NCI-H2029 (cell line): ENCODE results near the gene PRMT7.

Experiments used
- DNase-seq: peaks from one replicate; lab custom pipeline; 2025; lab: John Stamatoyannopoulos, UW

Gene PRMT7, protein sequence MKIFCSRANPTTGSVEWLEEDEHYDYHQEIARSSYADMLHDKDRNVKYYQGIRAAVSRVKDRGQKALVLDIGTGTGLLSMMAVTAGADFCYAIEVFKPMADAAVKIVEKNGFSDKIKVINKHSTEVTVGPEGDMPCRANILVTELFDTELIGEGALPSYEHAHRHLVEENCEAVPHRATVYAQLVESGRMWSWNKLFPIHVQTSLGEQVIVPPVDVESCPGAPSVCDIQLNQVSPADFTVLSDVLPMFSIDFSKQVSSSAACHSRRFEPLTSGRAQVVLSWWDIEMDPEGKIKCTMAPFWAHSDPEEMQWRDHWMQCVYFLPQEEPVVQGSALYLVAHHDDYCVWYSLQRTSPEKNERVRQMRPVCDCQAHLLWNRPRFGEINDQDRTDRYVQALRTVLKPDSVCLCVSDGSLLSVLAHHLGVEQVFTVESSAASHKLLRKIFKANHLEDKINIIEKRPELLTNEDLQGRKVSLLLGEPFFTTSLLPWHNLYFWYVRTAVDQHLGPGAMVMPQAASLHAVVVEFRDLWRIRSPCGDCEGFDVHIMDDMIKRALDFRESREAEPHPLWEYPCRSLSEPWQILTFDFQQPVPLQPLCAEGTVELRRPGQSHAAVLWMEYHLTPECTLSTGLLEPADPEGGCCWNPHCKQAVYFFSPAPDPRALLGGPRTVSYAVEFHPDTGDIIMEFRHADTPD

GRCh38 chr16:68310774-68311511 is at the start of gene PRMT7, which contains the start of gene SLC7A6OS:
Gene PRMT7 (plus strand): TSS chr16:68311019. CDS start chr16:68315980, 4,961 bp downstream.
Gene SLC7A6OS (minus strand): TSS chr16:68310946. CDS start chr16:68310926, 20 bp downstream.
- DNase-seq: peak; percentile 64

DNA sequence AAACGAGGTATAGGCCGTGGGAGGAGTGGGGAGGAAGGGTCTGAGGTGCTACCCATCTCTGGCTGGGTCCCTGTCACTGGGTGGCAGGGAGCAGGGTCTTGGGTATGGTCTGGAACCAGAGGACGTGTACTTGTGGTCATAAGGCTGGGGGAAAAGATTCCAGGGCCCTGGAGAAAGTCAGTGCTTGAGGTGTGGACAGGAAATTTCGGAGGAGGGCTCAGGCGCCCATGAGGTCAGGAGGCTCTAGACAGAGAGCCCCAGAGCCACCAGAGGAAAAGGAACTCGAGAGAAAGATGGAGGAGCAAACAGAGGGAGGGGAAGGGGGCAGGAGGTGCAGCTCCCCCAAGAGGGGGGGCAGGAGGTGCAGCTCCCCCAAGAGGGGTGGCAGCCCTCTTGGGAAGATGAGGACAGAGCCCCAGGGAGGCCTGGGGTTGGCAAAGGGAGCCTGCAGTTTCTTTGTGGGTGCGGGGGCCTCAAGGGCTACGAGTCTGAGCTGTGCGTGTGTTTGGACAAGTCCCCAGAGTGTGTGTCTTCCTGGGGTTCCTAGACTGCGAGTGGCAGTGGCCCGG is 47.2 kb upstream of the PRMT7 start:
- DNase-seq: no peak

DNA sequence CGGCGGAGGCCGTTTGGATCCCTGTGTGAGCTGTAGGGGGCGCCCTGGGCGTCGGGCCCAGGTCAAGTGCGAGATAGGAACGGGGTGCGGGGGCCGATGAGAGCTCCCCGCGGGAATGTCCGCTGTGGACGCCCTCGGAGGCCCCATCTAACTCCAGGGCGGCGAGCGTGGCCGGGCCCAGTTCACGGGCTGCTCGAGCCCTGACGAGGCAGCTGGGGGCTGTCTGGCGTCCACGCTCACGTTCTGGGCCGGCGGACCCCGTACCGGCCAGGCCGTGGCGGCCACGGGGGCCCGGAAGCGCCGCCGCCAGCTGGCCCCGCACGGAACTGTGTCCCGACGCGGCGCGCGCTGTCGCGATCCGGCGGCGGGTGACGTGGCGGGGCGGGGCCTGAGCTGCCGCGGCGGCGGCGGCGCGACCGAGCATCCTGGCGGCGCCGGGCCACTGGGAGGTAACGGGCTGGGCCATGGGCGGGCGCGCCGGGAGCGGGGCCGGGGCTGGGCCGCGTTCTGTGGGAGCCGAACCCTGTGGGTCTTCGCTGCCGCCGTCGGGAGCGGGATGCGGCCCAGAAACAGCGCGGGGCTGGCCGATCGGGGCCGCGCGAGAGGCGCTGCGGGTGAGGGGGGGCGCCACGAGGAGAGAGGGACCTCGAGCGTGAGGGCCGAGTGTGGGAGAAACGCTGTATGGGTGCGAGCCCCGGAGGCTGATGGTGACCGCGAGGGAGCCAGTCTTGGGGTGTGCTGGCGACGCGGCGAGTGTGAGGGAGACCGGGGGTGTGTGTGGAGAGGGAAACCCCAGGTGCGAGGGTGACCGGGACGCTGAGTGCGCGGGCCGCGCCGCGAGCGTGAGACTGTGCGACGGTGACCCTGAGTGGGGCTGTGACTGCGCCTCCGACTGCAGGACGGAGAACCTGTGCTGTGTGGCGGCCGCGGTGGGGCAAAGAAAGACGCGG is 46.4 kb upstream of the PRMT7 start, which contains the start of gene SLC7A6:
Gene SLC7A6 (plus strand): TSS at position 399 of the 950 bp plus-strand sequence. CDS start 10,201 bp downstream, outside the sequence.
- DNase-seq: no peak

GRCh38 chr16:68265078-68265920 is 45.5 kb upstream of the PRMT7 start:
- no peak for DNase-seq

- no peak for DNase-seq
Measured at GRCh38 chr16:68267612-68268405, 43.0 kb upstream of the PRMT7 start.

DNA sequence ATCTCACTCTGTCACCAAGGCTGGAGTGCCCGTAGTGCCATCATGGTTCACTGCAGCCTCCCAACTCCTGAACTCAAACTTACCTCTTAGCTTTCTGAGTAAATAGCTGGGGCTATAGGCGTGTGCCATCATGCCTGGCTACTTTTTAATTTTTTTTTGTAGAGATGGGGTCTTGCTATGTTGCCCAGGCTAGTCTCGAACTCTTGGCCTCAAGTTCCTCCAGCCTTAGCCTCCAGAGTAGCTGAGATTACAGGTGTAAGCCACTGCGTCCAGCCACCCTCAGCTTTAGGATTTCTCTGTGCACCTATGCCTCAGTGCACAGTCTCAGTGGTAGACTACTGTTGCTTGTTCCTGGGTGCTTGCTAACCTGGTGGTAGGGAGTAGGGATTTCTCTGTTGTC is 41.0 kb upstream of the PRMT7 start:
- DNase-seq: no peak

GRCh38 chr16:68270353-68270752 is 40.5 kb upstream of the PRMT7 start:
- no peak for DNase-seq

GRCh38 chr16:68272507-68273209 is 38.2 kb upstream of the PRMT7 start:
- peak; percentile 58 for DNase-seq

DNA sequence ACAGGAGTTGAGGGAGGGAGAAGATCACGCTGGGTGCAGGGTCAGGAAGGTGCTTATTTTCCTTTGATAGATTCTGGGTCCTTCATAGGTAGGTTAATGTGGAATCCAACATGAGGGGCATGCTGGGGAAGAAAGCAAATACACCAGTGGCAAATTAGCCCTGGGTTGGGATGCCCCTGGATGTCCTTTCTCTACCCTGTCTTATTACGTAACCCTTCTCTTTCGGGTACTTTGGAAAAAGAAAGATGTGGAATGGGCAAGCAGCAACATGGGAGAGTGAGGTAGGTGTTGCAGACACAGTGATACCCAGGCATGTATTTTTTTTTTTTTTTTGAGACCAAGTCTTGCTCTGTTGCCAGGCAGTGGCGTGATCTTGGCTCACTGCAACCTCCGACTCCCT is 37.4 kb upstream of the PRMT7 start:
- no peak for DNase-seq

- DNase-seq: no peak
Measured at GRCh38 chr16:68273896-68274295, 36.9 kb upstream of the PRMT7 start.

GRCh38 chr16:68274441-68274840 is 36.4 kb upstream of the PRMT7 start:
- DNase-seq: no peak

DNA sequence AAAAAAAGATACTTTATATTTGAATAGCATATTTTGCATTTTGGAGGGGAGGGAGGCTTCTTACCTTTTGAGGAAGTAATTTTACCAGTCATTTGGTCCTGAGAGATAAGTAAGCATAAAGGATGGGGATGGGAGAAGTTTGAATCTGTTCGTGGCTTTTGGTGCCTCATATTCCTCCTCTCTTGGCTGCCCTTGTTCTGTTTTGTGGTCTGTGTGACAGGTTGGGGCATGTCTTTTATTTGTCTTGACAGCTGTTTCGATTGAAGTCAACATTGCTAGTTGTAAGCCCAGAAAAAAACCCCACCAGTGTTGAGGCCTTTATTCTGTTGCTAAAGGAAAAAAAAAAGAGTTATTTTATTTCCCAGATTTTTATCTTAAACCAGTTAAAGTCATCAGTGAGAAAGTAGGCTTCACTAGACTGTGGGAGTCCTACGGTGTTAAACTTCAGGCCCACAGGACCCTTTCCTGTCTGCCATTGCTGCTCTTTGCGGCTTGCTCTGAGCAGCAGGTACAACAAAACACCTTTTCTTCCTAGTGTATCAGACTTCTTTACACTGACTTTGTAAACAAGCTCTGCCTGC is 35.1 kb upstream of the PRMT7 start:
- no peak for DNase-seq

DNA sequence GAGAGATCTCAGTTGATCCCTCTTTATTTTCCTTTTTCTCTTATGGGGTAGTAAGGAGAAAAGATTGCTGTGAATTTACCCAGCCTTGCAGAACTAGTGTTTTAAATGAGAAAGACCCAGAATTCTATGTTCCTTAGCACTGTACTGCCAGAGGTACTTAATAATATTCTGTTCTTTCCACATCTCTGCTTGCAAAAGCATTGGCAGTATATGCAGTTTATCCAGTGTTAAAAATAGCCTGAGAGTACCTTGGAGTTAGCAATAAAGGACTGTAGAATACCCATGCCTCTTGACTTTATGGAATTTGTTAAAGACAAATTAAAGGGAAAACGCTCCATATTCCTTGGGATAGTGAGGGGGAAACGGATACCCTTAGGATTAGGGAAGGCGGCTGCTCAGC is 34.6 kb upstream of the PRMT7 start:
- DNase-seq: no peak

DNA sequence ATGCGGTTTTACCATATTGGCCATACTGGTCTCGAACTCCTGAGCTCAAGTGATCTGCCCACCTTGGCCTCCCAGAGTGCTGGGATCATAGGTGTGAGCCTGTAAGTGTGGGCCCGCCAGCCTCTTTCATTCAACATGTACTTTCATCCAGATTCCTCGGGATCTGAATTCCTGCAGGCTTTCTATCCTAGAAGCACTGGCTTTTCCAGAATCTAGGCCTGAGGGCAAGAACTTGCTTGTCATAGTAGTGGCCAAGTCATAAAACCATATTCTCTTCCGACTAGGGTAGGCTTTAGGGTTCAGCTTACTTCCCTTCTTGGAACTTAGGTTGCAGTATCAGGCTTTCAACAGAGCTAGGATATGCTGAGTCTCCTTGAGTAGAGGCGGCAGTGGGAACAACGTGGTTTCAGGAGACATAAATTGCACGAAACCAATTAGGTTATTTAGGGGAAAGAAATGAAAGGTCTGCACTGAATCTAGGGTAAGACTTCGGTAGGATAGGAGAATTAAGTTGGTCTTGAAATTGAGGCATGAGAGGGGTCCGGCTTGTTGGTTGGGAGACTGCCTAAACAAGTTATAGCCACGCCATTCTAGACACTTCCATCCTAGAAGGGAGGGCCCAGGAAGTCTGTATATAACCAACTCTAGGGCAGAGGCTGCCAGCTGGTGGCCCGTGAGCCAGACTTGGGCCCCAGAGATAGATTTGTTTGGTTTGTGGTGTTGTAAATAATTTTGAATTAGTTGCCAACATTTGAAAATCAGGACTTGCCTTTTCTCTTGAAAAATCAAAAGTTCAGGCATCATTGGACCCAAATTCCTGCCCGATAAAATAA is 30.9 kb upstream of the PRMT7 start:
- DNase-seq: no peak

DNA sequence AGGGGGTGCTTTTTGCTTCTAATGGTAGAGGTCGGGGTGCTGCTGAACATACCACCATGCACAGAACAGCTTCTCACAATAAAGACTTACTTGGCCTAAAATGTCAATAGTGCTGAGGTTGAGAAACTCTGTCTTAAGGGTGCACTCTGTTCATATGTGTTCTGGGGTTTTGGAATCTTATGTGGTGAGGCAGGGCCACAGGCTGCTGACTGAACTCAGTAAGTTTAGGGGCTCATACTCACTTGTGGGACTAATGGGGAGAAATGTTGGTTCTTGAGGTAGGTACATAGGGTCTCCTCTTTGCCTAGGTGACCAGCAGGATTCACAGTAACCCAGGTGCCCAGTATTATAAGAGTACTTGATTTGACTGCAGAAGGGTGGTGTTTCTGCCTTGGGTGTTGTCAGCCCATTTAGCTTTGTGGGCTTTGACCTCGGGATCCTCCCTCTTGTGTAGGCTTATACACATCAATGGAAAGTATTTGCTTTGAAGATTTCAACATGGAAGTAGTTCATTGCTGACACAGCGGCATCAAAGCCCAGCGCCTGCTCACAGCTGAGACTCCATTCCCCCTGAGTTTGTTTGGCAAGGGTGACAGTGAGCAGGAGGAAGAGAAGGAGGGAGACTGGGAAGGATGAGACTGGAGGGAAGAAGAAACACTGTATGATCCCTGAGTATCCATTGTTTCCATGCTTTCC is 29.3 kb upstream of the PRMT7 start:
- no peak for DNase-seq

GRCh38 chr16:68282064-68282452 is 28.8 kb upstream of the PRMT7 start:
- no peak for DNase-seq

DNA sequence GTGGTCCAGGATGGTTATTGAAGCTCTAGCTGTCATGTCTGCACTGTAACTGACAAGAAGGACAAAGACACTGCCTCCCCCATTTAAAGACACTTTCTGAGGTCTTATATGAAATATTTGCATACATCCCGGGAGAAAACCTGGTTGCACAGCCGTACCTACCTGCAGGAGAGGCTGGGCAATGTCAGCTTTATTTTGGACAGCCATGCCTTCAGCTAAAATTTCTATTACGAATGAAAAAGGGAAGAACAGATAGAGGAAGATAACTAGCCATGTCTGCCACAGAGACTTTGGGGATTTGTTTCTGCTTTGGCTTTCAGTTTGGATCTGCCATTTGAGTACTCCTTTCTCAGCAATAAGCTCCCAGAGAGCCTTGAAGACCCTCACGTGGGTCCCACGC is 27.5 kb upstream of the PRMT7 start:
- no peak for DNase-seq
